ENCODE results near the gene SUCNR1.

- TF ChIP-seq ISL1 (CRISPR knock-in tag; IDR thresholded peaks at IDR 0.05): no peak
- TF ChIP-seq, protein P1, sequence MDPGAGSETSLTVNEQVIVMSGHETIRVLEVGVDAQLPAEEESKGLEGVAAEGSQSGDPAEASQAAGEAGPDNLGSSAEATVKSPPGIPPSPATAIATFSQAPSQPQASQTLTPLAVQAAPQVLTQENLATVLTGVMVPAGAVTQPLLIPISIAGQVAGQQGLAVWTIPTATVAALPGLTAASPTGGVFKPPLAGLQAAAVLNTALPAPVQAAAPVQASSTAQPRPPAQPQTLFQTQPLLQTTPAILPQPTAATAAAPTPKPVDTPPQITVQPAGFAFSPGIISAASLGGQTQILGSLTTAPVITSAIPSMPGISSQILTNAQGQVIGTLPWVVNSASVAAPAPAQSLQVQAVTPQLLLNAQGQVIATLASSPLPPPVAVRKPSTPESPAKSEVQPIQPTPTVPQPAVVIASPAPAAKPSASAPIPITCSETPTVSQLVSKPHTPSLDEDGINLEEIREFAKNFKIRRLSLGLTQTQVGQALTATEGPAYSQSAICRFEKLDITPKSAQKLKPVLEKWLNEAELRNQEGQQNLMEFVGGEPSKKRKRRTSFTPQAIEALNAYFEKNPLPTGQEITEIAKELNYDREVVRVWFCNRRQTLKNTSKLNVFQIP (CRISPR knock-in tag; IDR thresholded peaks at IDR 0.05; ENCODE audit: borderline replicate concordance, low read depth): no peak
- TF ChIP-seq BACH2 (CRISPR knock-in tag; IDR thresholded peaks at IDR 0.05; ENCODE audit: borderline replicate concordance): no peak
- no peak for TF ChIP-seq ZFP30 (CRISPR knock-in tag; IDR thresholded peaks at IDR 0.05)
Measured at GRCh38 chr3:151871639-151872468, 1.6 kb upstream of the SUCNR1 start.
